OCI-LY7 (cell line): ENCODE results near the gene DHX9.

Source experiments
- CTCF ChIP-seq: fragments of 200-600 bp; sonication (generic); conservative IDR thresholded peaks from 2 replicates; pipeline ENCODE4 v1.5.1; 2014; ENCODE audit warnings: mild to moderate bottlenecking, antibody characterized with exemption, low read length, moderate library complexity, mixed read lengths
- EZH2phosphoT487 ChIP-seq: fragments of 200-600 bp; sonication (generic); IDR thresholded peaks from 2 replicates; pipeline ENCODE4 v1.6.1; 2018; ENCODE audit warnings: low read depth, borderline replicate concordance, mild to moderate bottlenecking, mixed run types, antibody characterized with exemption, low read length, moderate library complexity, mixed read lengths

GRCh38 chr1:182917378-182917777 is 78.2 kb downstream of the DHX9 start:
- TF ChIP-seq CTCF: no peak
- TF ChIP-seq EZH2phosphoT487: no peak
